ENCODE results near the gene ARIH2. TPM values are rescaled to one million over a fixed set of nuclear protein-coding genes. Genes with fewer than 3 reads are reported as not detected.

Gene ARIH2
- 100 to 1,000 TPM; 136 to 163 (median 153) TPM for total RNA-seq
- total RNA-seq (2013): 136 TPM
- total RNA-seq: 130 to 192 (median 166) reads per million in 29 experiments

DNA sequence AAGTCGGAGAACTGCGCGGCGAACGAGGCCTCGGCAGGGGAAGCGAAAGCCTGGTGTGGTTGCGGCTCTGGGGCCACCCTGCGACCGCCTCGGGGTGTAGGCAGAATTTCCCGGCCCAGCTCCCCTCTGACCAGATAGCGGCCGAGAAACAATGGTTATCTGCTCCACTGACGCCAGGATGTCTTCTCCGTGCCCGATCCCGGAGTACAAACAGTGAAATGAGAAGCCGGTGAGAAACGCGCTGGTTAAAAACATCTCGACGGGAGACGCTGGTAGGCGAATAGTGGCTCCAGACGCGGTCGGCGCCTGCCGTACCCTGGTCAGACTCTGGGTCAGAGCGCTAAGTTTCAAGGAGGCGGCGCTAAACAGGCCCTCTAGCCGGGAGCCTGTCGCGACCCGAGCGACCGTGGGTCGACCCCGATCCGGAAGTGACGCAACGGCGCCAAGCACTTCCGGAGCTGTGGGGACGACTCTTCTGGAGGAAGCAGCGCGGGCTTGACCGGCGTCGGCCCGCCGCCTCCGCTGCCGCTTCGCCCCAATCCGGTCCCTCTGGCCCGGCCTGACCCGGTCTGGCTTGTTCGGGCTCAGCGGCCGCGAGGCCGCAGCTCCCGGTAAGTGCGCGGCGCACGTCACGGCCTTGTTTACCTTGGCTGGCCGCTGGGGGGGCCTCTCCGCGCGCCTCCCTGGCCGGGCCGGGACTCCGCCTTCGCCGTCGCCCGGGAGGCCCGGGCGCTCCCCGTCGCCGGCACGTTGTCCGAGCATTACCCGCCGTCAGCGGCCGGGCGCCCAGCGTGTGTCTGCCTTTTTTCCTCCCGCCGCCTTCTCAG, at the start of gene ARIH2:
Gene ARIH2, plus strand, starts transcription at position 455 of the 827 bp plus-strand sequence. CDS start 8,717 bp downstream, outside the sequence.
- H3K9me3 Mint-ChIP-seq: no peaks in the 10 kb centered on the region
- H3K36me3 Mint-ChIP-seq: no peaks in the 10 kb centered on the region
- Histone ChIP-seq H3K36me3 (ENCODE audit: control insufficient read depth in 2 of 2, extremely low read depth in 1 of 2, insufficient read depth in 1 of 2, low read length in 1 of 2) (peaks cover 0 to 5% of the 10 kb centered on the region in 2 donors), H3K27ac (ENCODE audit: low read length) (peak within 1 kb of the TSS; percentile 99), H3K27me3 (replicated peaks in 1 of 2; ENCODE audit: control insufficient read depth in 2 of 2, extremely low read depth in 1 of 2, insufficient read depth in 2 of 2, low read length in 1 of 2) (no peaks in the 10 kb centered on the region), H3K9me3 (no peaks in the 10 kb centered on the region), H3K4me3 (ENCODE audit: control insufficient read depth in 1 of 2, extremely low read depth in 1 of 2, low read length in 1 of 2) (peak within 1 kb of the TSS; percentile 95 to 99), H3K4me1 (ENCODE audit: control insufficient read depth in 1 of 2, extremely low read depth in 1 of 2, insufficient read depth in 2 of 2, low read length in 2 of 2) (peaks cover 0 to 38% of the 10 kb centered on the region in 2 experiments)
- no peaks in the 10 kb centered on the region for H3K27me3 Mint-ChIP-seq
- DNase-seq: peak; percentile 75 to 94 (median 84)
- CTCF ChIA-PET: interaction anchor here in 1 of 2 donors (0.9 to 2.6 kb wide), 4 partner anchors 9 to 1063 kb away, joined by 5 to 8 read pairs (median 6); partner anchors contain the start of genes SLC25A20 and WDR6
- H3K4me3 Mint-ChIP-seq: peak within 1 kb of the TSS; percentile 95 to 99 (median 98)
- under 1% methylated on average over 97 of the region's 97 CpGs for WGBS (ENCODE audit: insufficient coverage)
- peak; percentile 87 to 90 (median 88) for ATAC-seq (replicated peaks in 1 of 4)
- peak within 1 kb of the TSS; percentile 97 to 98 for H3K27ac Mint-ChIP-seq
- peaks cover 26 to 33% (median 29%) of the 10 kb centered on the region in 3 donors for H3K4me1 Mint-ChIP-seq
- POLR2A ChIA-PET: interaction anchor here (0.5 to 1.6 kb wide), 6 partner anchors 20 to 475 kb away, joined by 3 to 7 read pairs (median 4); partner anchors contain the start of gene SLC25A20 (in 2 of the 2)

DNA sequence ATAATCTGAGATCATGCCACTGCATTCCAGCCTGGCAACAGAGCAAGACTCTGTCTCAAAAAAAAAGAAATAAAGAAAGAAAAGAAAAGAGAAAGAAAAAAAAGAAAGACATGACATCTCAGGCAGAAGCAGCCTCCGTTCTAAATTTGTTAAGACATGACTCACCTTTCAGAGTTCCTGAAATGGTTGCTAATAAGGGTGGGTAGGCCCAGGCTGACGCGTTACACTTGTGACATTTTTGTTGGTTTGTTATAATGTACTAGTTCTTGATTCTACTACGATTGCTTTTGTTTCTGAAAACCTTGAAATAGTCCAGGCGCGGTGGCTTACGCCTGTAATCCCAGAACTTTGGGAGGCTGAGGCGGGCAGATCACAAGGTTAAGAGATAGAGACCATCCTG, 41.0 kb upstream of the ARIH2 start:
- DNase-seq (no peak), ATAC-seq (replicated peaks in 1 of 4) (no peak)
- ChIA-PET POLR2A (no interaction called here), CTCF (no interaction called here)
- Mint-ChIP-seq H3K4me1 (peaks cover 0 to 2% (median 0%) of the 10 kb centered on the region in 3 donors), H3K4me3 (no peak overlapping the region), H3K27me3 (no peaks in the 10 kb centered on the region), H3K27ac (no peak overlapping the region), H3K9me3 (no peaks in the 10 kb centered on the region), H3K36me3 (peaks cover 9% of the 10 kb centered on the region)
- H3K9me3 ChIP-seq: no peaks in the 10 kb centered on the region
- H3K4me1 ChIP-seq (ENCODE audit: control insufficient read depth in 1 of 2, extremely low read depth in 1 of 2, insufficient read depth in 2 of 2, low read length in 2 of 2): no peaks in the 10 kb centered on the region
- H3K27me3 ChIP-seq (replicated peaks in 1 of 2; ENCODE audit: control insufficient read depth in 2 of 2, extremely low read depth in 1 of 2, insufficient read depth in 2 of 2, low read length in 1 of 2): no peaks in the 10 kb centered on the region
- H3K27ac ChIP-seq (ENCODE audit: low read length): no peak overlapping the region
- H3K4me3 ChIP-seq (ENCODE audit: control insufficient read depth in 1 of 2, extremely low read depth in 1 of 2, low read length in 1 of 2): no peak overlapping the region
- WGBS (ENCODE audit: insufficient coverage): 92% methylated on average over 5 of the region's 8 CpGs
- H3K36me3 ChIP-seq (ENCODE audit: control insufficient read depth in 2 of 2, extremely low read depth in 1 of 2, insufficient read depth in 1 of 2, low read length in 1 of 2): peaks cover 13 to 28% of the 10 kb centered on the region in 2 donors

GRCh38 chr3:48879307-48879993, 39.2 kb upstream of the ARIH2 start:
- no peaks in the 10 kb centered on the region for H3K9me3 ChIP-seq
- no peak overlapping the region for H3K4me3 ChIP-seq (ENCODE audit: control insufficient read depth in 1 of 2, extremely low read depth in 1 of 2, low read length in 1 of 2)
- H3K27me3 Mint-ChIP-seq: no peaks in the 10 kb centered on the region
- DNase-seq: no peak
- H3K36me3 ChIP-seq (ENCODE audit: control insufficient read depth in 2 of 2, extremely low read depth in 1 of 2, insufficient read depth in 1 of 2, low read length in 1 of 2): peaks cover 13 to 40% of the 10 kb centered on the region in 2 donors
- H3K9me3 Mint-ChIP-seq: no peaks in the 10 kb centered on the region
- ChIA-PET POLR2A (no interaction called here), CTCF (interaction anchor here in 1 of 2 donors (0.5 to 0.6 kb wide), 2 partner anchors 26 to 137 kb away, joined by 3 to 8 read pairs; no protein-coding TSS in a partner anchor)
- H3K27ac Mint-ChIP-seq: peak overlapping the region in 1 of 2 donors; percentile 25
- ATAC-seq (replicated peaks in 1 of 4): no peak
- H3K27ac ChIP-seq (ENCODE audit: low read length): no peak overlapping the region
- H3K4me3 Mint-ChIP-seq: no peak overlapping the region
- H3K36me3 Mint-ChIP-seq: peaks cover 12% of the 10 kb centered on the region
- no peaks in the 10 kb centered on the region for H3K27me3 ChIP-seq (replicated peaks in 1 of 2; ENCODE audit: control insufficient read depth in 2 of 2, extremely low read depth in 1 of 2, insufficient read depth in 2 of 2, low read length in 1 of 2)
- WGBS (ENCODE audit: insufficient coverage): no CpG with 5 or more reads among the region's 6 CpGs
- peaks cover 0 to 2% (median 0%) of the 10 kb centered on the region in 3 donors for H3K4me1 Mint-ChIP-seq
- H3K4me1 ChIP-seq (ENCODE audit: control insufficient read depth in 1 of 2, extremely low read depth in 1 of 2, insufficient read depth in 2 of 2, low read length in 2 of 2): no peaks in the 10 kb centered on the region

DNA sequence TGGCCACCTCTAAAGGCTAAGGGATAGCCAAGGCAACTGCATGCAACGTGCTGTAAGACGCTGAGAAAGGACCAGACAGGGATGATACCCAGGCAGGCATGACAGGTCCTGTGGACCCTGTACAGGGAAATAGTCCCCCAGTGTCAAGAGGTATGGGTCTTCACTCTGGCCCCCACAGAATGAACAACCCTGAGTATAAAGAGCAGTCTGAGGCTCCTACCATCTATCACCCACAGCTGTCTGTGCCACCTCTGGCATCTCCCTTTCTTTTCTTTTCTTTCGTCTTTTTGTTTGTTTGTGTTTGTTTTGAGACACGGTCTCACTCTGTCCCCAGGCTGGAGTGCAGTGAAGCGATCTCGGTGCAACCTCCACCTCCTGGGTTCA, 38.7 kb upstream of the ARIH2 start:
- POLR2A ChIA-PET: no interaction called here
- Histone ChIP-seq H3K36me3 (ENCODE audit: control insufficient read depth in 2 of 2, extremely low read depth in 1 of 2, insufficient read depth in 1 of 2, low read length in 1 of 2) (peaks cover 13 to 44% of the 10 kb centered on the region in 2 donors), H3K4me1 (ENCODE audit: control insufficient read depth in 1 of 2, extremely low read depth in 1 of 2, insufficient read depth in 2 of 2, low read length in 2 of 2) (no peaks in the 10 kb centered on the region), H3K9me3 (no peaks in the 10 kb centered on the region), H3K4me3 (ENCODE audit: control insufficient read depth in 1 of 2, extremely low read depth in 1 of 2, low read length in 1 of 2) (no peak overlapping the region), H3K27ac (ENCODE audit: low read length) (no peak overlapping the region), H3K27me3 (replicated peaks in 1 of 2; ENCODE audit: control insufficient read depth in 2 of 2, extremely low read depth in 1 of 2, insufficient read depth in 2 of 2, low read length in 1 of 2) (no peaks in the 10 kb centered on the region)
- no peak overlapping the region for H3K4me3 Mint-ChIP-seq
- CTCF ChIA-PET: no interaction called here
- peaks cover 2% of the 10 kb centered on the region in 3 donors for H3K4me1 Mint-ChIP-seq
- no peaks in the 10 kb centered on the region for H3K9me3 Mint-ChIP-seq
- DNase-seq (no peak), ATAC-seq (replicated peaks in 1 of 4) (no peak)
- WGBS (ENCODE audit: insufficient coverage): 100% methylated on average over 2 of the region's 6 CpGs
- no peak overlapping the region for H3K27ac Mint-ChIP-seq
- H3K27me3 Mint-ChIP-seq: no peaks in the 10 kb centered on the region
- H3K36me3 Mint-ChIP-seq: peaks cover 17% of the 10 kb centered on the region

- no peak overlapping the region for H3K4me3 Mint-ChIP-seq
- Histone ChIP-seq H3K27ac (ENCODE audit: low read length) (no peak overlapping the region), H3K9me3 (no peaks in the 10 kb centered on the region), H3K4me1 (ENCODE audit: control insufficient read depth in 1 of 2, extremely low read depth in 1 of 2, insufficient read depth in 2 of 2, low read length in 2 of 2) (no peaks in the 10 kb centered on the region), H3K36me3 (ENCODE audit: control insufficient read depth in 2 of 2, extremely low read depth in 1 of 2, insufficient read depth in 1 of 2, low read length in 1 of 2) (peaks cover 7 to 48% of the 10 kb centered on the region in 2 donors), H3K4me3 (ENCODE audit: control insufficient read depth in 1 of 2, extremely low read depth in 1 of 2, low read length in 1 of 2) (no peak overlapping the region), H3K27me3 (replicated peaks in 1 of 2; ENCODE audit: control insufficient read depth in 2 of 2, extremely low read depth in 1 of 2, insufficient read depth in 2 of 2, low read length in 1 of 2) (no peaks in the 10 kb centered on the region)
- H3K27ac Mint-ChIP-seq: no peak overlapping the region
- peaks cover 5 to 11% (median 9%) of the 10 kb centered on the region in 3 donors for H3K4me1 Mint-ChIP-seq
- no peaks in the 10 kb centered on the region for H3K9me3 Mint-ChIP-seq
- POLR2A ChIA-PET: interaction anchor here in 1 of 2 donors (0.6 kb wide), 1 partner anchor 20 kb away, joined by 8 read pairs; no protein-coding TSS in a partner anchor
- DNase-seq (no peak), ATAC-seq (replicated peaks in 1 of 4) (no peak)
- 100% methylated on average over 3 of the region's 3 CpGs for WGBS (ENCODE audit: insufficient coverage)
- H3K36me3 Mint-ChIP-seq: peaks cover 21% of the 10 kb centered on the region
- H3K27me3 Mint-ChIP-seq: no peaks in the 10 kb centered on the region
- CTCF ChIA-PET: interaction anchor here in 1 of 2 donors (0.6 kb wide), 1 partner anchor 74 kb away, joined by 4 read pairs; no protein-coding TSS in a partner anchor
Measured at GRCh38 chr3:48881006-48881405, 37.6 kb upstream of the ARIH2 start.

GRCh38 chr3:48881652-48882114, 37.0 kb upstream of the ARIH2 start:
- H3K36me3 Mint-ChIP-seq: peaks cover 21% of the 10 kb centered on the region
- peaks cover 5 to 50% of the 10 kb centered on the region in 2 donors for H3K36me3 ChIP-seq (ENCODE audit: control insufficient read depth in 2 of 2, extremely low read depth in 1 of 2, insufficient read depth in 1 of 2, low read length in 1 of 2)
- H3K4me3 Mint-ChIP-seq: no peak overlapping the region
- H3K27me3 ChIP-seq (replicated peaks in 1 of 2; ENCODE audit: control insufficient read depth in 2 of 2, extremely low read depth in 1 of 2, insufficient read depth in 2 of 2, low read length in 1 of 2): no peaks in the 10 kb centered on the region
- H3K9me3 ChIP-seq: no peaks in the 10 kb centered on the region
- ChIA-PET POLR2A (no interaction called here), CTCF (no interaction called here)
- no peaks in the 10 kb centered on the region for H3K27me3 Mint-ChIP-seq
- 96% methylated on average over 5 of the region's 5 CpGs for WGBS (ENCODE audit: insufficient coverage)
- H3K9me3 Mint-ChIP-seq: no peaks in the 10 kb centered on the region
- no peak overlapping the region for H3K27ac Mint-ChIP-seq
- no peak for ATAC-seq (replicated peaks in 1 of 4)
- no peaks in the 10 kb centered on the region for H3K4me1 ChIP-seq (ENCODE audit: control insufficient read depth in 1 of 2, extremely low read depth in 1 of 2, insufficient read depth in 2 of 2, low read length in 2 of 2)
- no peak overlapping the region for H3K4me3 ChIP-seq (ENCODE audit: control insufficient read depth in 1 of 2, extremely low read depth in 1 of 2, low read length in 1 of 2)
- no peak for DNase-seq
- H3K27ac ChIP-seq (ENCODE audit: low read length): no peak overlapping the region
- peaks cover 5 to 13% (median 9%) of the 10 kb centered on the region in 3 donors for H3K4me1 Mint-ChIP-seq

All from T-cell (primary cell).